B cell (primary cell): ENCODE measurements around the gene CNTNAP2. TPM values are rescaled to one million over a fixed set of nuclear protein-coding genes. Genes with fewer than 3 reads are reported as not detected.

Source experiments
- ATAC-seq: fragments of 200-7000 bp; cut with Tn5 transposase; one replicate; pipeline ENCODE4 v1.10.0; 2021; ENCODE audit warnings: low read depth, mild to moderate bottlenecking, moderate number of reproducible peaks, moderate library complexity
- CTCF ChIA-PET: fragments of 350-600 bp; sonication (Branson Sonifier 250); formaldehyde crosslinking; loops from one replicate; lab custom pipeline; 2021; ENCODE audit warnings: antibody characterized with exemption, inconsistent platforms; lab: Charles Lee
- POLR2A ChIA-PET: fragments of 350-600 bp; sonication (Branson Sonifier 250); formaldehyde crosslinking; loops from one replicate; lab custom pipeline; 2021; ENCODE audit warnings: antibody characterized with exemption; lab: Charles Lee
- DNase-seq: peaks from one replicate; pipeline ENCODE4 v3.0.0; 2013
- H2AFZ ChIP-seq: 2 replicates; pipeline ENCODE4 v1.6.1; 2012; ENCODE audit warnings: mild to moderate bottlenecking, low read depth, low read length; ENCODE audit not compliant: insufficient read depth, poor library complexity, severe bottlenecking
- H3K27ac ChIP-seq, 2 donors: 1 replicate in 1 of 2; 2 replicates in 1 of 2; pipeline ENCODE4 v1.5.1; 2012 to 2013; ENCODE audit warnings: low read length in 2 of 2, mild to moderate bottlenecking in 2 of 2, moderate library complexity in 1 of 2
- H3K27me3 ChIP-seq, 4 experiments: fragments of 200-600 bp in 1 of 4; sonication (generic) in 1 of 4; replicated peaks in 1 of 4; 1 replicate in 2 of 4; 2 replicates in 2 of 4; pipeline versions ENCODE4 v1.6.1 to v1.7.0; 2013 to 2016; ENCODE audit warnings: low read length in 3 of 4, mild to moderate bottlenecking in 2 of 4, mixed read lengths in 1 of 4, moderate library complexity in 1 of 4; ENCODE audit not compliant: insufficient read depth in 4 of 4, control insufficient read depth in 3 of 4; ENCODE audit errors: control extremely low read depth in 1 of 4
- H3K36me3 ChIP-seq, 2 experiments: replicated peaks in 1 of 2; 1 replicate in 1 of 2; 2 replicates in 1 of 2; pipeline versions ENCODE4 v1.6.1 to v1.7.1; 2013; ENCODE audit warnings: low read length in 1 of 2; ENCODE audit not compliant: insufficient read depth in 2 of 2, control insufficient read depth in 1 of 2; ENCODE audit errors: control extremely low read depth in 1 of 2, extremely low read depth in 1 of 2
- H3K4me1 ChIP-seq, 2 donors: fragments of 200-600 bp in 1 of 2; sonication (generic) in 1 of 2; 1 replicate in 1 of 2; 2 replicates in 1 of 2; pipeline versions ENCODE4 v1.5.1 to v1.6.1; 2013 to 2017; ENCODE audit warnings: low read length in 2 of 2; ENCODE audit not compliant: control insufficient read depth in 2 of 2, insufficient read depth in 2 of 2
- H3K4me2 ChIP-seq: replicated peaks from 2 replicates; pipeline ENCODE3; 2012; ENCODE audit warnings: mild to moderate bottlenecking, low read depth, low read length; ENCODE audit not compliant: poor library complexity, severe bottlenecking
- H3K4me3 ChIP-seq, 5 experiments: fragments of 200-600 bp in 1 of 5; sonication (generic) in 1 of 5; 1 replicate in 3 of 5; 2 replicates in 2 of 5; pipeline versions ENCODE4 v1.5.1 to v1.7.0; 2011 to 2016; ENCODE audit warnings: low read length in 4 of 5, mild to moderate bottlenecking in 4 of 5, low read depth in 2 of 5, control low read depth in 1 of 5, moderate library complexity in 1 of 5; ENCODE audit not compliant: insufficient read depth in 1 of 5; ENCODE audit errors: control extremely low read depth in 1 of 5, extremely low read depth in 1 of 5
- H3K79me2 ChIP-seq: fragments of 200-600 bp; sonication (generic); one replicate; pipeline ENCODE4 v1.6.0; 2016; ENCODE audit warnings: low read length; ENCODE audit not compliant: control insufficient read depth, insufficient read depth
- H3K9ac ChIP-seq: fragments of 200-600 bp; sonication (generic); 2 replicates; pipeline ENCODE4 v1.6.1; 2017; ENCODE audit warnings: mild to moderate bottlenecking, low read length, moderate library complexity
- H3K9me3 ChIP-seq, 3 donors: one replicate each; pipeline versions ENCODE4 v1.6.1 to v1.7.1; 2013; ENCODE audit warnings: low read length in 2 of 3; ENCODE audit not compliant: control insufficient read depth in 2 of 3, insufficient read depth in 1 of 3; ENCODE audit errors: control extremely low read depth in 1 of 3
- H4K20me1 ChIP-seq: 2 replicates; pipeline ENCODE4 v1.6.0; 2012; ENCODE audit warnings: mild to moderate bottlenecking, low read length; ENCODE audit not compliant: insufficient read depth, control insufficient read depth, poor library complexity, severe bottlenecking
- H3K27ac Mint-ChIP-seq: one replicate; pipeline ENCODE4 v1.8.0; 2021; ENCODE audit warnings: mixed read lengths
- H3K27me3 Mint-ChIP-seq: one replicate; pipeline ENCODE4 v1.8.0; 2021; ENCODE audit warnings: mixed read lengths
- H3K4me1 Mint-ChIP-seq: one replicate; pipeline ENCODE4 v1.8.0; 2021; ENCODE audit warnings: mixed read lengths
- H3K4me3 Mint-ChIP-seq: one replicate; pipeline ENCODE4 v1.8.0; 2021; ENCODE audit warnings: mixed read lengths
- H3K9me3 Mint-ChIP-seq: one replicate; pipeline ENCODE4 v1.8.0; 2022; ENCODE audit warnings: mixed read lengths; ENCODE audit not compliant: insufficient read depth
- EZH2 ChIP-seq: IDR thresholded peaks from 2 replicates; pipeline ENCODE4 v1.6.1; 2012; ENCODE audit warnings: borderline replicate concordance, low read depth, mild to moderate bottlenecking, moderate library complexity, low read length; ENCODE audit not compliant: insufficient read depth, poor library complexity, severe bottlenecking
- WGBS: methylation state at CpG from one replicate; pipeline ENCODE4 v1.1.5; 2013; ENCODE audit warnings: missing lambda C conversion rate; ENCODE audit not compliant: insufficient coverage; 5-methylcytosine and 5-hydroxymethylcytosine counted together
- intact Hi-C: fragments of 100-400 bp; cut with micrococcal nuclease; formaldehyde crosslinking; loops from one replicate; pipeline ENCODE4 v1.10.0; 2022
- polyA plus RNA-seq: library from polyadenylated mRNA; depleted of rRNA; stranded (reverse); fragments of >200 nt; gene quantifications from 2 replicates; pipeline ENCODE4 v1.2.3, GENCODE V29; 2012
- total RNA-seq, 2 donors: library from RNA; stranded (reverse); fragments of 120-200 nt in 1 of 2; gene quantifications; 1 replicate in 1 of 2; 2 replicates in 1 of 2; pipeline versions ENCODE4 v1.2.3 to v1.2.4, GENCODE V29; 2013 to 2022
- TF ChIP-seq, protein P1 (sequence below): fragments of 200-600 bp; IDR thresholded peaks from one replicate; pipeline ENCODE4 v1.8.0; 2022; ENCODE audit warnings: antibody characterized with exemption, mild to moderate bottlenecking

Gene CNTNAP2
- total and polyA plus RNA-seq, 2 donors (not counting 1 experiment from before 2014, with no cell fraction given): 7.4 to 16.6 TPM

DNA sequence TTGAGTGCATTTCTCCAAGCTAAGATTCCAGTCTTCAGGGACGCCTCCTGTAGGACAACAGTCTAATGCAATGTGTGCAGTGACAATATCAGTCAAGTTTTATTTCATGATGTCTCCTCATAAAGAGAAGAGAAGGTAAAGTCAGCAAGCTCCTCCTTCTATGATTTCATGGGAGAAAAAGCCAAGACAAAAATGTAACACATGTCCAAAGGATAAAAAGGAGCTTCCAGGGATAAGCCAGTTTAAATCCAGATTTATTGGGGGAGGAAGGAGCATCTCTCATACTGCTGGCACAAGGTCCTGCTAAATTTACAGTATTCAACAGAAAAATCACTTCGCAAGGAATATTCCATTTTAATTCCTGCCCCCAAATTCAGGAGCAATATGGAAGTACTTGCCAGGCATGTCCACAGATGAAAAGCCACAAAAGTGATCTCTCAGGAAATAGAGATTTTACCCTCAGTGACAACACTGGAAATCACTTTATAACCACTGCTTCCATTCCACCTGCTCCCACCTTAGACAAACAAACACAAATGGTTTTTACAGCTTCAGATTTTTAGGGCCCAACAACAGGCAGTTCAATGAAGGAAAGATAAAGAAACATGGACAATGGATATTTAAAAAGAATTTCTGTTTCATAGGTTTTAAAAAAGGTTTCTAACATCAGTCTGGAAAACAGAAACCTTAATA lies 1796.5 kb downstream of the CNTNAP2 start:
- ATAC-seq: no peak
- H3K4me3 Mint-ChIP-seq: no peak overlapping the region
- 93% methylated on average over 2 of the region's 2 CpGs for WGBS

DNA sequence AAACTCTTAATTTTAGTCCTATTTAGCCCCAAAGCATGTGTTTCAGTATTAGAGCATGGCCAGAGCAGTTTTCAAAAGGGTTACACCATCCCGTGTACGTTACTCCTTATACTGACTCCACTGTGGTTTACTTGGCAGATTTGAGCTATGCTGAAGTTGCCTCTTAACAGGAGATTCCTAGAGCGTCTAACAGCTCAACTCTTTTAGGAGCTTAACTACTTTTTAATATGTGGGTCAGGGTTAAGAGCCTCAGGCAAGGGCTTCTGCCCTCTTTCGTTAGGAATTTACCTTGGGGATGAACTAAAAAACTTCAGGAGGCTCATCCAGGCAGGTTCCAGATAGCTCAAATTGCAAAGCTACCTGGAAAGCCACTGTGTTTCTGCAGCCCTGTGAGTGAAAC lies 1799.2 kb downstream of the CNTNAP2 start:
- H2AFZ ChIP-seq: no peak overlapping the region
- Mint-ChIP-seq H3K27ac (no peak overlapping the region), H3K27me3 (no peaks in the 10 kb centered on the region), H3K9me3 (no peaks in the 10 kb centered on the region), H3K4me1 (no peaks in the 10 kb centered on the region), H3K4me3 (no peak overlapping the region)
- no peaks in the 10 kb centered on the region for H4K20me1 ChIP-seq
- H3K4me3 ChIP-seq: no peak overlapping the region
- POLR2A ChIA-PET: no interaction called here
- ATAC-seq (no peak), DNase-seq (no peak)
- H3K27me3 ChIP-seq: no peaks in the 10 kb centered on the region
- peaks cover 0 to 6% (median 0%) of the 10 kb centered on the region in 3 donors for H3K9me3 ChIP-seq
- WGBS: 80% methylated on average over 1 of the region's 4 CpGs
- CTCF ChIA-PET: no interaction called here
- TF ChIP-seq, protein P1, sequence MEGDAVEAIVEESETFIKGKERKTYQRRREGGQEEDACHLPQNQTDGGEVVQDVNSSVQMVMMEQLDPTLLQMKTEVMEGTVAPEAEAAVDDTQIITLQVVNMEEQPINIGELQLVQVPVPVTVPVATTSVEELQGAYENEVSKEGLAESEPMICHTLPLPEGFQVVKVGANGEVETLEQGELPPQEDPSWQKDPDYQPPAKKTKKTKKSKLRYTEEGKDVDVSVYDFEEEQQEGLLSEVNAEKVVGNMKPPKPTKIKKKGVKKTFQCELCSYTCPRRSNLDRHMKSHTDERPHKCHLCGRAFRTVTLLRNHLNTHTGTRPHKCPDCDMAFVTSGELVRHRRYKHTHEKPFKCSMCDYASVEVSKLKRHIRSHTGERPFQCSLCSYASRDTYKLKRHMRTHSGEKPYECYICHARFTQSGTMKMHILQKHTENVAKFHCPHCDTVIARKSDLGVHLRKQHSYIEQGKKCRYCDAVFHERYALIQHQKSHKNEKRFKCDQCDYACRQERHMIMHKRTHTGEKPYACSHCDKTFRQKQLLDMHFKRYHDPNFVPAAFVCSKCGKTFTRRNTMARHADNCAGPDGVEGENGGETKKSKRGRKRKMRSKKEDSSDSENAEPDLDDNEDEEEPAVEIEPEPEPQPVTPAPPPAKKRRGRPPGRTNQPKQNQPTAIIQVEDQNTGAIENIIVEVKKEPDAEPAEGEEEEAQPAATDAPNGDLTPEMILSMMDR: no peak
- no peak for TF ChIP-seq EZH2
- intact Hi-C loops: no loop called here
- H3K9ac ChIP-seq: no peak overlapping the region
- no peak overlapping the region for H3K27ac ChIP-seq
- H3K36me3 ChIP-seq: no peaks in the 10 kb centered on the region
- no peak overlapping the region for H3K4me2 ChIP-seq
- H3K79me2 ChIP-seq: no peaks in the 10 kb centered on the region
- no peaks in the 10 kb centered on the region for H3K4me1 ChIP-seq

More for the DNA sequence above, 1796.5 kb downstream of the CNTNAP2 start:
- Histone ChIP-seq H2AFZ (no peak overlapping the region), H3K27me3 (no peaks in the 10 kb centered on the region), H3K4me3 (no peak overlapping the region), H3K9me3 (no peaks in the 10 kb centered on the region), H3K79me2 (no peaks in the 10 kb centered on the region), H3K36me3 (no peaks in the 10 kb centered on the region), H3K9ac (no peak overlapping the region), H4K20me1 (no peaks in the 10 kb centered on the region), H3K4me2 (no peak overlapping the region), H3K27ac (no peak overlapping the region), H3K4me1 (no peaks in the 10 kb centered on the region)
- CTCF ChIA-PET: no interaction called here
- intact Hi-C loops: no loop called here
- Mint-ChIP-seq H3K27me3 (no peaks in the 10 kb centered on the region), H3K9me3 (no peaks in the 10 kb centered on the region), H3K27ac (no peak overlapping the region), H3K4me1 (no peaks in the 10 kb centered on the region)
- POLR2A ChIA-PET: no interaction called here
- no peak for DNase-seq
- no peak for TF ChIP-seq EZH2
- TF ChIP-seq, protein P1: no peak
